Measurements from ENCODE around the gene PARP1.

PARP1 gene

GRCh38 chr1:226425431-226426031, 17.6 kb upstream of the PARP1 start:
- peak overlapping the region; percentile 39 for H3K27ac ChIP-seq (ENCODE audit: low read depth, low read length, poor library complexity, severe bottlenecking)
- TF ChIP-seq CTCF (IDR thresholded peaks at IDR 0.05; ENCODE audit: low read length) (no peak), EZH2 (IDR thresholded peaks at IDR 0.05; ENCODE audit: borderline replicate concordance, low read length) (no peak)
- no peaks in the 10 kb centered on the region for H3K27me3 ChIP-seq (ENCODE audit: insufficient read depth, low read length)
- H3K9ac ChIP-seq (ENCODE audit: low read length) = no peak overlapping the region
- H3K4me3 ChIP-seq (ENCODE audit: low read depth, low read length, poor library complexity, severe bottlenecking) = peak overlapping the region; percentile 37
- H3K9me2 ChIP-seq (ENCODE audit: low read depth, low read length) = no peaks in the 10 kb centered on the region
- H3K4me1 ChIP-seq (ENCODE audit: insufficient read depth, low read length, severe bottlenecking) = peaks cover 27% of the 10 kb centered on the region
- H3K9me3 ChIP-seq (ENCODE audit: low read length) = no peaks in the 10 kb centered on the region
- no peaks in the 10 kb centered on the region for H4K20me1 ChIP-seq (ENCODE audit: insufficient read depth, low read length)
- H3F3A ChIP-seq (ENCODE audit: insufficient read depth, low read length) = no peaks in the 10 kb centered on the region
- no peaks in the 10 kb centered on the region for H3K36me3 ChIP-seq (ENCODE audit: insufficient read depth, low read length)
- H3K4me2 ChIP-seq (ENCODE audit: low read length) = peak overlapping the region; percentile 25
- H3K79me2 ChIP-seq (ENCODE audit: insufficient read depth, low read length) = no peaks in the 10 kb centered on the region
- no peak overlapping the region for H2AFZ ChIP-seq (ENCODE audit: low read length)

- no peak overlapping the region for H3K9ac ChIP-seq (ENCODE audit: low read length)
- H3K4me1 ChIP-seq (ENCODE audit: insufficient read depth, low read length, severe bottlenecking) = peaks cover 32% of the 10 kb centered on the region
- H3K79me2 ChIP-seq (ENCODE audit: insufficient read depth, low read length) = no peaks in the 10 kb centered on the region
- TF ChIP-seq CTCF (IDR thresholded peaks at IDR 0.05; ENCODE audit: low read length) = no peak
- H3F3A ChIP-seq (ENCODE audit: insufficient read depth, low read length) = no peaks in the 10 kb centered on the region
- no peaks in the 10 kb centered on the region for H3K9me3 ChIP-seq (ENCODE audit: low read length)
- no peak overlapping the region for H3K27ac ChIP-seq (ENCODE audit: low read depth, low read length, poor library complexity, severe bottlenecking)
- no peak overlapping the region for H2AFZ ChIP-seq (ENCODE audit: low read length)
- H3K36me3 ChIP-seq (ENCODE audit: insufficient read depth, low read length) = no peaks in the 10 kb centered on the region
- H3K4me2 ChIP-seq (ENCODE audit: low read length) = peak overlapping the region; percentile 25
- no peaks in the 10 kb centered on the region for H4K20me1 ChIP-seq (ENCODE audit: insufficient read depth, low read length)
- no peaks in the 10 kb centered on the region for H3K9me2 ChIP-seq (ENCODE audit: low read depth, low read length)
- H3K4me3 ChIP-seq (ENCODE audit: low read depth, low read length, poor library complexity, severe bottlenecking) = no peak overlapping the region
- no peaks in the 10 kb centered on the region for H3K27me3 ChIP-seq (ENCODE audit: insufficient read depth, low read length)
These were observed 17.1 kb upstream of the PARP1 start for GRCh38 chr1:226425004-226425378.

GRCh38 chr1:226424221-226425003, 16.5 kb upstream of the PARP1 start:
- no peaks in the 10 kb centered on the region for H3K36me3 ChIP-seq (ENCODE audit: insufficient read depth, low read length)
- no peaks in the 10 kb centered on the region for H4K20me1 ChIP-seq (ENCODE audit: insufficient read depth, low read length)
- H3F3A ChIP-seq (ENCODE audit: insufficient read depth, low read length) = no peaks in the 10 kb centered on the region
- H3K9me2 ChIP-seq (ENCODE audit: low read depth, low read length) = no peaks in the 10 kb centered on the region
- no peak overlapping the region for H3K9ac ChIP-seq (ENCODE audit: low read length)
- H3K27me3 ChIP-seq (ENCODE audit: insufficient read depth, low read length) = no peaks in the 10 kb centered on the region
- H3K79me2 ChIP-seq (ENCODE audit: insufficient read depth, low read length) = no peaks in the 10 kb centered on the region
- TF ChIP-seq CTCF (IDR thresholded peaks at IDR 0.05; ENCODE audit: low read length) = peak; percentile 84
- no peak for TF ChIP-seq EZH2 (IDR thresholded peaks at IDR 0.05; ENCODE audit: borderline replicate concordance, low read length)
- H2AFZ ChIP-seq (ENCODE audit: low read length) = no peak overlapping the region
- H3K4me3 ChIP-seq (ENCODE audit: low read depth, low read length, poor library complexity, severe bottlenecking) = no peak overlapping the region
- peaks cover 38% of the 10 kb centered on the region for H3K4me1 ChIP-seq (ENCODE audit: insufficient read depth, low read length, severe bottlenecking)
- peak overlapping the region; percentile 25 for H3K4me2 ChIP-seq (ENCODE audit: low read length)
- H3K9me3 ChIP-seq (ENCODE audit: low read length) = no peaks in the 10 kb centered on the region
- no peak overlapping the region for H3K27ac ChIP-seq (ENCODE audit: low read depth, low read length, poor library complexity, severe bottlenecking)
